CD4-positive, alpha-beta T cell (primary cell): Measurements from ENCODE around the gene ACER1. TPM values are rescaled to one million over a fixed set of nuclear protein-coding genes. Genes with fewer than 3 reads are reported as not detected.

ENCODE experiments used
- ATAC-seq: fragments of 200-7000 bp; cut with Tn5 transposase; one replicate; pipeline ENCODE4 v1.10.0; 2022; ENCODE audit warnings: mild to moderate bottlenecking; ENCODE audit not compliant: poor library complexity
- CTCF ChIA-PET: fragments of 350-600 bp; sonication (Branson Sonifier 250); formaldehyde crosslinking; loops from one replicate; lab custom pipeline; 2021; ENCODE audit warnings: antibody characterized with exemption, inconsistent platforms; lab: Charles Lee
- POLR2A ChIA-PET: fragments of 350-600 bp; sonication (Branson Sonifier 250); formaldehyde crosslinking; loops from one replicate; lab custom pipeline; 2021; ENCODE audit warnings: antibody characterized with exemption, inconsistent platforms; lab: Charles Lee
- DNase-seq, 14 experiments: peaks; one replicate each; pipeline ENCODE4 v3.0.0-alpha.2; 2013 to 2020; ENCODE audit warnings: mixed read lengths in 2 of 14
- H3K27ac ChIP-seq, 2 donors: one replicate each; pipeline versions ENCODE4 v1.5.1 to v1.7.0; 2013; ENCODE audit warnings: low read length in 2 of 2, low read depth in 1 of 2, mild to moderate bottlenecking in 1 of 2
- H3K27me3 ChIP-seq, 2 experiments: 1 replicate in 1 of 2; 2 replicates in 1 of 2; pipeline versions ENCODE4 v1.6.1 to v1.7.0; 2013; ENCODE audit warnings: low read length in 2 of 2, control low read depth in 1 of 2, mild to moderate bottlenecking in 1 of 2, moderate library complexity in 1 of 2; ENCODE audit not compliant: insufficient read depth in 2 of 2, control insufficient read depth in 1 of 2
- H3K36me3 ChIP-seq: one replicate; pipeline ENCODE4 v1.6.1; 2013; ENCODE audit warnings: low read length, control low read depth; ENCODE audit not compliant: insufficient read depth
- H3K4me1 ChIP-seq: one replicate; pipeline ENCODE4 v1.6.1; 2013; ENCODE audit warnings: low read length, control low read depth; ENCODE audit not compliant: insufficient read depth
- H3K4me3 ChIP-seq: one replicate; pipeline ENCODE4 v1.5.1; 2013; ENCODE audit warnings: mild to moderate bottlenecking, low read length, moderate library complexity
- H3K9me3 ChIP-seq, 2 experiments: 1 replicate in 1 of 2; 2 replicates in 1 of 2; pipeline versions ENCODE4 v1.6.1 to v1.7.0; 2013; ENCODE audit warnings: low read length in 2 of 2, mild to moderate bottlenecking in 2 of 2, control low read depth in 1 of 2, moderate library complexity in 1 of 2; ENCODE audit not compliant: control insufficient read depth in 1 of 2, insufficient read depth in 1 of 2
- H3K27ac Mint-ChIP-seq: one replicate; pipeline ENCODE4 v1.8.0; 2020; ENCODE audit warnings: mixed read lengths
- H3K27me3 Mint-ChIP-seq: one replicate; pipeline ENCODE4 v1.8.0; 2021; ENCODE audit warnings: mixed read lengths
- H3K36me3 Mint-ChIP-seq: one replicate; pipeline ENCODE4 v1.8.0; 2021; ENCODE audit warnings: low read depth, mixed read lengths
- H3K4me1 Mint-ChIP-seq: one replicate; pipeline ENCODE4 v1.8.0; 2021; ENCODE audit warnings: low read depth, mixed read lengths
- H3K4me3 Mint-ChIP-seq: one replicate; pipeline ENCODE4 v1.8.0; 2020; ENCODE audit warnings: mild to moderate bottlenecking, mixed read lengths
- H3K9me3 Mint-ChIP-seq: one replicate; pipeline ENCODE4 v1.8.0; 2020; ENCODE audit warnings: mixed read lengths
- intact Hi-C, 2 experiments: fragments of 100-400 bp; cut with DNase I in 1 of 2; cut with micrococcal nuclease in 1 of 2; formaldehyde crosslinking; loops; one replicate each; pipeline versions ENCODE4 v1.15.1 to v1.9.0; 2023 to 2025; cut with DNase I, micrococcal nuclease
- total RNA-seq, 174 experiments: library from RNA in 2 of 174; stranded (reverse) in 2 of 174; gene quantifications; one replicate each; pipeline ENCODE4 v1.2.3 and lab custom pipeline; 2021 to 2026
- TF ChIP-seq, protein P1 (sequence below): fragments of 200-600 bp; IDR thresholded peaks from one replicate; pipeline ENCODE4 v1.8.0; 2022; ENCODE audit warnings: antibody characterized with exemption, mild to moderate bottlenecking

ACER1 gene
- total RNA-seq, 2 experiments from 2014 or later: 2.7 to 3.1 TPM

DNA sequence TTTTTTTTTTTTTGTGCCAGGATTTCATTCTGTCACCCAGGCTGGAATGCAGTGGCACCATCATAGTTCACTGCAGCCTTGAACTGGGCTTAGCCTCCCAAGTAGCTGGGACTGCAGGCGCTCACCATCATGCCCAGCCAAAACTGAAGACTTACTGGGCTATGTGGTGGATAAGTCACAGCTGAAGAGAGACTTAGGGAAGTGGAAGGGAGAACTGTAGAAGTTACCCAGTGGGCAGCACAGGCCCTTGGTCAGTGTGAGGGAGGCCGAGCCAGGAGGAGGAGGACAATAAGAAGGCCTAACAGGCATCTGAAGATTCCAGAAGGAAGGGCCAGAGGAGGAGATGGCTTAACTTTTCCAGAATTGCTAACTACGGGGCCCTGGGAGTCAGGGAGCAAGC is 46.3 kb upstream of the ACER1 start:
- no peaks in the 10 kb centered on the region for H3K4me1 Mint-ChIP-seq
- no peak for ATAC-seq
- H3K27ac Mint-ChIP-seq: no peak overlapping the region
- no peaks in the 10 kb centered on the region for H3K27me3 Mint-ChIP-seq
- H3K4me1 ChIP-seq: no peaks in the 10 kb centered on the region
- CTCF ChIA-PET: no interaction called here
- H3K4me3 Mint-ChIP-seq: no peak overlapping the region
- intact Hi-C loops: loop anchor here in 1 of 2 experiments (10.0 kb wide), 2 partner anchors 405 to 475 kb away; partner anchors contain the start of genes NDUFA11, RANBP3 and VMAC
- POLR2A ChIA-PET: no interaction called here
- peaks cover 0 to 16% of the 10 kb centered on the region in 2 experiments for H3K9me3 ChIP-seq
- TF ChIP-seq, protein P1, sequence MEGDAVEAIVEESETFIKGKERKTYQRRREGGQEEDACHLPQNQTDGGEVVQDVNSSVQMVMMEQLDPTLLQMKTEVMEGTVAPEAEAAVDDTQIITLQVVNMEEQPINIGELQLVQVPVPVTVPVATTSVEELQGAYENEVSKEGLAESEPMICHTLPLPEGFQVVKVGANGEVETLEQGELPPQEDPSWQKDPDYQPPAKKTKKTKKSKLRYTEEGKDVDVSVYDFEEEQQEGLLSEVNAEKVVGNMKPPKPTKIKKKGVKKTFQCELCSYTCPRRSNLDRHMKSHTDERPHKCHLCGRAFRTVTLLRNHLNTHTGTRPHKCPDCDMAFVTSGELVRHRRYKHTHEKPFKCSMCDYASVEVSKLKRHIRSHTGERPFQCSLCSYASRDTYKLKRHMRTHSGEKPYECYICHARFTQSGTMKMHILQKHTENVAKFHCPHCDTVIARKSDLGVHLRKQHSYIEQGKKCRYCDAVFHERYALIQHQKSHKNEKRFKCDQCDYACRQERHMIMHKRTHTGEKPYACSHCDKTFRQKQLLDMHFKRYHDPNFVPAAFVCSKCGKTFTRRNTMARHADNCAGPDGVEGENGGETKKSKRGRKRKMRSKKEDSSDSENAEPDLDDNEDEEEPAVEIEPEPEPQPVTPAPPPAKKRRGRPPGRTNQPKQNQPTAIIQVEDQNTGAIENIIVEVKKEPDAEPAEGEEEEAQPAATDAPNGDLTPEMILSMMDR: no peak
- H3K4me3 ChIP-seq: no peak overlapping the region
- H3K9me3 Mint-ChIP-seq: no peaks in the 10 kb centered on the region
- peaks cover 52% of the 10 kb centered on the region for H3K36me3 ChIP-seq
- no peak overlapping the region for H3K27ac ChIP-seq
- H3K36me3 Mint-ChIP-seq: peaks cover 73% of the 10 kb centered on the region
- DNase-seq: no peak
- H3K27me3 ChIP-seq: no peaks in the 10 kb centered on the region

DNA sequence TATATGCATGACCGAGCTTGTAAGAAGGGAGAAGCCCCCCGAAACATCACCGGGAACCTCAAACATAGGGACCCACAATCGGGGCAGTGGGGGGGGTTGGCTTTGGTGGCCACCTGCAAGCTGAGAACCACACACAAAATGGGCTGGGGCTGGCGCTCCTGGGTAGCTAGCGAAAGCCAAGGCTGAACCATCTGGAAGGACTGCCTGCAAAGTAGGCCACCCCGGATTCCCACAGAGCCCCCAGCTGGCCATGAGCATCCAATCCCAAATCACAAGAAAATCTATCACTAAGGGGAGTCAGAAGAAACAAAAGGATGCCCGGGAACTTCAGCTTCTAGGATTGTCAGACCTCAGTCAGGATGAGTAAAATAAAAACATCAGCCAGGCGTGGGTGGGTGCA is 45.1 kb upstream of the ACER1 start:
- Histone ChIP-seq H3K36me3 (peaks cover 49% of the 10 kb centered on the region), H3K27me3 (no peaks in the 10 kb centered on the region), H3K27ac (no peak overlapping the region), H3K4me3 (no peak overlapping the region), H3K9me3 (peaks cover 0 to 16% of the 10 kb centered on the region in 2 experiments), H3K4me1 (peaks cover 12% of the 10 kb centered on the region)
- H3K4me3 Mint-ChIP-seq: no peak overlapping the region
- intact Hi-C loops: loop anchor here in 1 of 2 experiments (10.0 kb wide), 2 partner anchors 404 to 474 kb away; partner anchors contain the start of genes NDUFA11, RANBP3 and VMAC
- TF ChIP-seq, protein P1: no peak
- ChIA-PET CTCF (interaction anchor here (0.7 kb wide), 1 partner anchor 1989 kb away, joined by 3 read pairs; no protein-coding TSS in a partner anchor), POLR2A (no interaction called here)
- no peaks in the 10 kb centered on the region for H3K27me3 Mint-ChIP-seq
- DNase-seq (no peak), ATAC-seq (no peak)
- no peak overlapping the region for H3K27ac Mint-ChIP-seq
- H3K9me3 Mint-ChIP-seq: no peaks in the 10 kb centered on the region
- peaks cover 67% of the 10 kb centered on the region for H3K36me3 Mint-ChIP-seq
- H3K4me1 Mint-ChIP-seq: peaks cover 4% of the 10 kb centered on the region

DNA sequence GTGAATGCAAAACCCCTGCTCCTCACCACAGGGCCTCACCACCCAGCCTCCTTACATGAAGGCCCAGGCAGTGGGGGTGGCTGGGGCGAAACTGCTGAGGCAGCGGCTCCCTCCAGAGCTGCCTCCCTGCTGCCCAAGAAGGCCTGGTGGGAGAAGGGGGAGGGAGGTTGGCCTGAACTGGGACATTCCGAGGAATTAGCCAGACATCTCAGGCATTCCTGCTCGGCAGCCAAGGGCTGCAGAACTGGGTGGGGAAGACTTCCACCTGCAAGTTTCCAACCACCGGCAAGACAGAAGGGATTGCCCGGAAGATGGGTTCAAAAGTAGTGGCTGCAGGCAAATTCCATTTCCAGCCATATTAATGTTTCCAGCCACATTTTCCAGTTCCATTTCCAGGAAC is 44.6 kb upstream of the ACER1 start:
- POLR2A ChIA-PET: no interaction called here
- Histone ChIP-seq H3K4me1 (peaks cover 13% of the 10 kb centered on the region), H3K27me3 (no peaks in the 10 kb centered on the region), H3K36me3 (peaks cover 44% of the 10 kb centered on the region), H3K27ac (no peak overlapping the region), H3K9me3 (peaks cover 0 to 16% of the 10 kb centered on the region in 2 experiments), H3K4me3 (no peak overlapping the region)
- Mint-ChIP-seq H3K4me1 (peaks cover 7% of the 10 kb centered on the region), H3K9me3 (no peaks in the 10 kb centered on the region), H3K4me3 (no peak overlapping the region), H3K27me3 (no peaks in the 10 kb centered on the region), H3K27ac (no peak overlapping the region), H3K36me3 (peaks cover 67% of the 10 kb centered on the region)
- no peak for DNase-seq
- TF ChIP-seq, protein P1: no peak
- CTCF ChIA-PET: interaction anchor here (0.7 kb wide), 1 partner anchor 1989 kb away, joined by 3 read pairs; no protein-coding TSS in a partner anchor
- intact Hi-C loops: loop anchor here in 1 of 2 experiments (10.0 kb wide), 2 partner anchors 403 to 473 kb away; partner anchors contain the start of genes NDUFA11, RANBP3 and VMAC
- no peak for ATAC-seq
